ENCODE results near the gene ITSN1.
"Not testable (repeated sequence)": the region's sequence is repeated elsewhere in the genome, so short reads cannot be mapped to it uniquely, and the experiment has no call there.

ITSN1 gene

GRCh38 chr21:33865996-33866575, 223.8 kb downstream of the ITSN1 start:
- H3K27me3 ChIP-seq: no peaks in the 10 kb centered on the region
- no peaks in the 10 kb centered on the region for H3K9me3 ChIP-seq
- TF ChIP-seq, protein P1, sequence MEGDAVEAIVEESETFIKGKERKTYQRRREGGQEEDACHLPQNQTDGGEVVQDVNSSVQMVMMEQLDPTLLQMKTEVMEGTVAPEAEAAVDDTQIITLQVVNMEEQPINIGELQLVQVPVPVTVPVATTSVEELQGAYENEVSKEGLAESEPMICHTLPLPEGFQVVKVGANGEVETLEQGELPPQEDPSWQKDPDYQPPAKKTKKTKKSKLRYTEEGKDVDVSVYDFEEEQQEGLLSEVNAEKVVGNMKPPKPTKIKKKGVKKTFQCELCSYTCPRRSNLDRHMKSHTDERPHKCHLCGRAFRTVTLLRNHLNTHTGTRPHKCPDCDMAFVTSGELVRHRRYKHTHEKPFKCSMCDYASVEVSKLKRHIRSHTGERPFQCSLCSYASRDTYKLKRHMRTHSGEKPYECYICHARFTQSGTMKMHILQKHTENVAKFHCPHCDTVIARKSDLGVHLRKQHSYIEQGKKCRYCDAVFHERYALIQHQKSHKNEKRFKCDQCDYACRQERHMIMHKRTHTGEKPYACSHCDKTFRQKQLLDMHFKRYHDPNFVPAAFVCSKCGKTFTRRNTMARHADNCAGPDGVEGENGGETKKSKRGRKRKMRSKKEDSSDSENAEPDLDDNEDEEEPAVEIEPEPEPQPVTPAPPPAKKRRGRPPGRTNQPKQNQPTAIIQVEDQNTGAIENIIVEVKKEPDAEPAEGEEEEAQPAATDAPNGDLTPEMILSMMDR (IDR thresholded peaks at IDR 0.05; ENCODE audit: low read depth, low read length): no peak
- no peaks in the 10 kb centered on the region for H3K4me1 ChIP-seq
- no peak for DNase-seq
- no peaks in the 10 kb centered on the region for H3K36me3 ChIP-seq
- H3K4me3 ChIP-seq (ENCODE audit: low read depth, low read length): no peak overlapping the region

DNA sequence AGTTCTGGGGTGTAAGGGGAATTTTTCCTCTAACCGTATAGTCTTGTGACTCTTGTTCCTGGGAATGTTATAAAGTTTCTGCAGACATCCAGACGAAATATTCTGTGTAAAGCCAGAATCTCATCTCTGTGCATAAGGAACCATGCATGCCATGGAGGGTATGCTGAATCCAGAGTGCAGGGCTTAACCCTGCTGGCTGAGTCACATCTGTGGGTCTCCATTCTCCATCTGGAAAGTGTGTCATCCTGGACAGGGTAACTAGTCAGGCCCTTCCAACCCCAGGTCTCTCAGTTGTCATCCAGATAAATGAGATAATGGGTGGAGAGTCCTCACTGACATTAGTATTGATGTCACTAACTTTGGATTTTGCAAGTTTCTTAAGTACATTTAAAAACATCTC, 224.5 kb downstream of the ITSN1 start:
- TF ChIP-seq, protein P1 (IDR thresholded peaks at IDR 0.05; ENCODE audit: low read depth, low read length): no peak
- Histone ChIP-seq H3K36me3 (no peaks in the 10 kb centered on the region), H3K4me1 (no peaks in the 10 kb centered on the region), H3K9me3 (no peaks in the 10 kb centered on the region), H3K27me3 (no peaks in the 10 kb centered on the region), H3K4me3 (ENCODE audit: low read depth, low read length) (no peak overlapping the region)
- DNase-seq: no peak

GRCh38 chr21:33867868-33868267, 225.6 kb downstream of the ITSN1 start:
- not testable (repeated sequence) for H3K9me3 ChIP-seq; H3K27me3 ChIP-seq; H3K4me3 ChIP-seq (ENCODE audit: low read depth, low read length); H3K4me1 ChIP-seq; H3K36me3 ChIP-seq; DNase-seq

- no peaks in the 10 kb centered on the region for H3K36me3 ChIP-seq
- H3K4me1 ChIP-seq: no peaks in the 10 kb centered on the region
- no peaks in the 10 kb centered on the region for H3K9me3 ChIP-seq
- H3K4me3 ChIP-seq (ENCODE audit: low read depth, low read length): no peak overlapping the region
- H3K27me3 ChIP-seq: no peaks in the 10 kb centered on the region
- no peak for DNase-seq
- TF ChIP-seq, protein P1 (IDR thresholded peaks at IDR 0.05; ENCODE audit: low read depth, low read length): no peak
These were observed 227.6 kb downstream of the ITSN1 start for GRCh38 chr21:33869873-33870272.

DNA sequence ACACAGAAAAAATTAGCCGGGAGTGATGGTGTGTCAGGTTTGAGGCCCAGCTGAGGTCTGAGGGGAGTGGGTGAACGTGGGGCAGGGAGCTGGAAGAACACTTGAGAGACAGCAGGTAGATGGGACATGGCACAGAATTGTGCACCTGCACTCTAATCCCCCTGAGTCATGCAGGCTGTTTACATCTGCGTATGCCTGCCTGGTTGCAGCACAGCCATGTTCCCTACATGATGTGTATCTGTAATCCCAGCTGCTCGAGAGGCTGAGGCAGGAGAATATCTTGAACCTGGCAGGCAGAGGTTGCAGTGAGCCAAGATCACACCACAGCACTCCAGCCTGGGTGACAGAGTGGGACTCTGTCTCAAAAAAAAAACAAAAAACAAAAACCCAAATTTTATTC, 228.5 kb downstream of the ITSN1 start:
- Histone ChIP-seq H3K4me1 (no peaks in the 10 kb centered on the region), H3K36me3 (no peaks in the 10 kb centered on the region), H3K4me3 (ENCODE audit: low read depth, low read length) (no peak overlapping the region), H3K27me3 (no peaks in the 10 kb centered on the region), H3K9me3 (no peaks in the 10 kb centered on the region)
- no peak for DNase-seq
- TF ChIP-seq, protein P1 (IDR thresholded peaks at IDR 0.05; ENCODE audit: low read depth, low read length): no peak

DNA sequence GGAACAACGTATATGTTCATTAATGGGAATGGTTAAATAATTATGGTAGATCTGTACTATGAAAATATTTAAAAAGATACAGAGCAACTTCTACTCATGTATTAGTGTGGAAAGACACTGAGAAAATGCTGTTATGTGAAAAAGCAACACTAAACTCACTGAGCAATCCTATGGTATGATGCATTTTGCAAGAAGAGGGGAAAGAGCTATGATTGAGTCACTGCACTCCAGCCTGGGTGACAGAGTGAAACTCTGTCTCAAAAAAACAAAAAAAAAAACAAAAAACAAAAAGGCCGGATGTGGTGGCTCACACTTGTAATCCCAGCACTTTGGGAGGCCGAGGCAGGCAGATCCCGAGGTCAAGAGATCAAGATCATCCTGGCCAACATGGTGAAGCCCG, 228.9 kb downstream of the ITSN1 start:
- Histone ChIP-seq H3K4me3 (ENCODE audit: low read depth, low read length) (no peak overlapping the region), H3K9me3 (no peaks in the 10 kb centered on the region), H3K36me3 (no peaks in the 10 kb centered on the region), H3K27me3 (no peaks in the 10 kb centered on the region), H3K4me1 (no peaks in the 10 kb centered on the region)
- DNase-seq: no peak
- TF ChIP-seq, protein P1 (IDR thresholded peaks at IDR 0.05; ENCODE audit: low read depth, low read length): no peak
